H9 (cell line): Measurements from ENCODE around the gene SYCE3. TPM values are rescaled to one million over a fixed set of nuclear protein-coding genes. Genes with fewer than 3 reads are reported as not detected.

ENCODE experiments used
- DNase-seq: peaks from one replicate; pipeline ENCODE4 v3.0.0-alpha.2; 2017
- H2AFZ ChIP-seq: one replicate; pipeline ENCODE4 v1.6.1; 2013; ENCODE audit warnings: mild to moderate bottlenecking, low read length, control low read depth, moderate library complexity
- H2AK5ac ChIP-seq: 2 replicates; pipeline ENCODE4 v1.6.1; 2013; ENCODE audit warnings: low read length, control low read depth, mixed read lengths; ENCODE audit not compliant: insufficient read length
- H2BK120ac ChIP-seq: one replicate; pipeline ENCODE4 v1.6.1; 2013; ENCODE audit warnings: low read depth, mild to moderate bottlenecking, low read length, control low read depth, inconsistent platforms; ENCODE audit not compliant: poor library complexity, severe bottlenecking
- H2BK12ac ChIP-seq: 2 replicates; pipeline ENCODE4 v1.6.1; 2013; ENCODE audit warnings: low read length, control low read depth, mixed read lengths, low read depth; ENCODE audit not compliant: insufficient read length
- H2BK15ac ChIP-seq: 2 replicates; pipeline ENCODE4 v1.6.1; 2013; ENCODE audit warnings: low read depth, low read length, control low read depth
- H2BK20ac ChIP-seq: one replicate; pipeline ENCODE4 v1.6.1; 2013; ENCODE audit warnings: low read depth, mild to moderate bottlenecking, low read length, control low read depth, inconsistent platforms; ENCODE audit not compliant: poor library complexity, severe bottlenecking
- H2BK5ac ChIP-seq: 2 replicates; pipeline ENCODE4 v1.6.1; 2013; ENCODE audit warnings: low read length, control low read depth, mixed read lengths; ENCODE audit not compliant: insufficient read length
- H3K14ac ChIP-seq: 2 replicates; pipeline ENCODE4 v1.6.1; 2013; ENCODE audit warnings: low read length, control low read depth; ENCODE audit not compliant: insufficient read depth
- H3K18ac ChIP-seq: 2 replicates; pipeline ENCODE4 v1.6.1; 2013; ENCODE audit warnings: low read depth, mild to moderate bottlenecking, mixed read lengths, low read length, control low read depth; ENCODE audit not compliant: insufficient read length
- H3K23ac ChIP-seq: 2 replicates; pipeline ENCODE4 v1.6.1; 2013; ENCODE audit warnings: low read length, control low read depth, mixed read lengths, low read depth; ENCODE audit not compliant: insufficient read length
- H3K23me2 ChIP-seq: 2 replicates; pipeline ENCODE4 v1.6.1; 2013; ENCODE audit warnings: low read depth, mild to moderate bottlenecking, mixed read lengths, low read length, control low read depth; ENCODE audit not compliant: insufficient read length, poor library complexity, severe bottlenecking
- H3K27ac ChIP-seq: 2 replicates; pipeline ENCODE4 v1.5.1; 2013; ENCODE audit warnings: low read length, control low read depth, mixed read lengths, low read depth; ENCODE audit not compliant: insufficient read length
- H3K27me3 ChIP-seq: 2 replicates; pipeline ENCODE4 v1.6.1; 2013; ENCODE audit warnings: low read length, control low read depth, inconsistent platforms; ENCODE audit not compliant: insufficient read depth
- H3K4ac ChIP-seq: 2 replicates; pipeline ENCODE4 v1.6.1; 2013; ENCODE audit warnings: low read depth, mild to moderate bottlenecking, control low read depth, inconsistent platforms, low read length, moderate library complexity
- H3K4me1 ChIP-seq: 2 replicates; pipeline ENCODE4 v1.6.1; 2013; ENCODE audit warnings: low read length, control low read depth, inconsistent platforms; ENCODE audit not compliant: insufficient read depth
- H3K4me2 ChIP-seq: 2 replicates; pipeline ENCODE4 v1.6.1; 2013; ENCODE audit warnings: low read length, control low read depth, mixed read lengths; ENCODE audit not compliant: insufficient read length, insufficient read depth
- H3K56ac ChIP-seq: 2 replicates; pipeline ENCODE4 v1.6.1; 2013; ENCODE audit warnings: low read depth, mild to moderate bottlenecking, mixed read lengths, low read length, control low read depth; ENCODE audit not compliant: insufficient read length
- H3K79me1 ChIP-seq: 2 replicates; pipeline ENCODE4 v1.6.1; 2013; ENCODE audit warnings: low read depth, mild to moderate bottlenecking, moderate library complexity, low read length, control low read depth, inconsistent platforms; ENCODE audit not compliant: insufficient read depth, poor library complexity, severe bottlenecking
- H3K79me2 ChIP-seq: 2 replicates; pipeline ENCODE4 v1.6.1; 2013; ENCODE audit warnings: low read length, control low read depth, inconsistent platforms; ENCODE audit not compliant: insufficient read depth
- H3K9ac ChIP-seq: 2 replicates; pipeline ENCODE4 v1.6.1; 2013; ENCODE audit warnings: low read length, control low read depth, mixed read lengths; ENCODE audit not compliant: insufficient read length; ENCODE audit errors: extremely low read depth
- H3K9me3 ChIP-seq: one replicate; pipeline ENCODE4 v1.6.1; 2013; ENCODE audit warnings: low read depth, low read length, inconsistent platforms; ENCODE audit not compliant: control insufficient read depth
- H3T11ph ChIP-seq: one replicate; pipeline ENCODE4 v1.6.1; 2013; ENCODE audit warnings: mild to moderate bottlenecking, low read length, control low read depth, inconsistent platforms
- H4K20me1 ChIP-seq: one replicate; pipeline ENCODE4 v1.6.1; 2013; ENCODE audit not compliant: control insufficient read depth, insufficient read length, insufficient read depth
- H4K5ac ChIP-seq: 2 replicates; pipeline ENCODE4 v1.6.1; 2013; ENCODE audit warnings: low read depth, mild to moderate bottlenecking, mixed read lengths, low read length, control low read depth; ENCODE audit not compliant: insufficient read length
- H4K8ac ChIP-seq: replicated peaks from 2 replicates; pipeline ENCODE4 v1.6.1; 2013; ENCODE audit warnings: low read length, control low read depth, mixed read lengths, low read depth; ENCODE audit not compliant: insufficient read length
- H4K91ac ChIP-seq: 2 replicates; pipeline ENCODE4 v1.6.1; 2013; ENCODE audit warnings: low read depth, mild to moderate bottlenecking, moderate library complexity, mixed read lengths, low read length, control low read depth; ENCODE audit not compliant: insufficient read length
- H3K27ac Mint-ChIP-seq, 3 experiments: 2 replicates in 2 of 3; 3 replicates in 1 of 3; pipeline ENCODE4 v1.8.0; 2020 to 2021; ENCODE audit warnings: mixed read lengths in 3 of 3, mild to moderate bottlenecking in 1 of 3, moderate library complexity in 1 of 3
- H3K27me3 Mint-ChIP-seq: 2 replicates; pipeline ENCODE4 v1.8.0; 2021; ENCODE audit warnings: low read depth, mild to moderate bottlenecking, moderate library complexity, mixed read lengths
- H3K36me3 Mint-ChIP-seq, 3 experiments: 2 replicates in 2 of 3; 3 replicates in 1 of 3; pipeline ENCODE4 v1.8.0; 2020 to 2021; ENCODE audit warnings: low read depth in 3 of 3, mixed read lengths in 3 of 3; ENCODE audit not compliant: insufficient read depth in 1 of 3
- H3K4me1 Mint-ChIP-seq, 2 experiments: 2 replicates each; pipeline ENCODE4 v1.8.0; 2020; ENCODE audit warnings: mixed read lengths in 2 of 2
- H3K4me3 Mint-ChIP-seq, 2 experiments: 2 replicates in 1 of 2; 3 replicates in 1 of 2; pipeline ENCODE4 v1.8.0; 2020 to 2021; ENCODE audit warnings: mild to moderate bottlenecking in 2 of 2, mixed read lengths in 2 of 2, moderate library complexity in 1 of 2
- H3K9me3 Mint-ChIP-seq, 2 experiments: 2 replicates in 1 of 2; 3 replicates in 1 of 2; pipeline ENCODE4 v1.8.0; 2020; ENCODE audit warnings: mild to moderate bottlenecking in 2 of 2, mixed read lengths in 2 of 2, moderate library complexity in 1 of 2
- WGBS: extraction: QIAGEN DNeasy Blood & Tissue Kit; methylation state at CpG from one replicate; pipeline ENCODE4 v1.1.7; 2013; ENCODE audit warnings: missing lambda C conversion rate, low lambda C conversion rate, mixed read lengths; ENCODE audit not compliant: insufficient read length; ENCODE audit errors: extremely low coverage; 5-methylcytosine and 5-hydroxymethylcytosine counted together
- total RNA-seq: library from RNA; stranded (reverse); gene quantifications from 2 replicates; pipeline ENCODE4 v1.2.1, GENCODE V29; 2021
- TF ChIP-seq, protein P1 (sequence below): fragments of 200-600 bp; sonication (generic); conservative IDR thresholded peaks from 3 replicates; pipeline ENCODE4 v1.8.0; 2021; ENCODE audit warnings: antibody characterized with exemption, mild to moderate bottlenecking

Gene SYCE3
- total RNA-seq, 1 experiment from 2014 or later = 0.85 TPM

GRCh38 chr22:50551160-50551752 is 11.5 kb downstream of the SYCE3 start:
- Histone ChIP-seq H3K4me1 (no peaks in the 10 kb centered on the region), H3K4me2 (no peak overlapping the region), H2BK15ac (no peak overlapping the region), H3T11ph (no peak overlapping the region), H2AFZ (no peak overlapping the region), H3K14ac (no peak overlapping the region), H2BK12ac (no peak overlapping the region), H4K8ac (no peak overlapping the region), H3K27me3 (no peaks in the 10 kb centered on the region), H3K23ac (no peak overlapping the region), H3K79me1 (no peaks in the 10 kb centered on the region), H2AK5ac (no peak overlapping the region), H2BK20ac (no peak overlapping the region), H2BK5ac (no peak overlapping the region), H3K23me2 (no peaks in the 10 kb centered on the region), H3K56ac (no peak overlapping the region), H3K79me2 (no peaks in the 10 kb centered on the region), H4K20me1 (no peaks in the 10 kb centered on the region), H2BK120ac (no peak overlapping the region), H3K4ac (no peak overlapping the region), H3K18ac (no peak overlapping the region), H4K91ac (no peak overlapping the region), H4K5ac (no peak overlapping the region), H3K27ac (no peak overlapping the region), H3K9ac (no peak overlapping the region), H3K9me3 (no peaks in the 10 kb centered on the region)
- Mint-ChIP-seq H3K36me3 (no peaks in the 10 kb centered on the region), H3K27ac (no peak overlapping the region), H3K9me3 (no peaks in the 10 kb centered on the region), H3K4me3 (no peak overlapping the region), H3K27me3 (peaks cover 11% of the 10 kb centered on the region), H3K4me1 (peaks cover 10 to 11% of the 10 kb centered on the region in 2 experiments)
- DNase-seq = no peak
- TF ChIP-seq, protein P1, sequence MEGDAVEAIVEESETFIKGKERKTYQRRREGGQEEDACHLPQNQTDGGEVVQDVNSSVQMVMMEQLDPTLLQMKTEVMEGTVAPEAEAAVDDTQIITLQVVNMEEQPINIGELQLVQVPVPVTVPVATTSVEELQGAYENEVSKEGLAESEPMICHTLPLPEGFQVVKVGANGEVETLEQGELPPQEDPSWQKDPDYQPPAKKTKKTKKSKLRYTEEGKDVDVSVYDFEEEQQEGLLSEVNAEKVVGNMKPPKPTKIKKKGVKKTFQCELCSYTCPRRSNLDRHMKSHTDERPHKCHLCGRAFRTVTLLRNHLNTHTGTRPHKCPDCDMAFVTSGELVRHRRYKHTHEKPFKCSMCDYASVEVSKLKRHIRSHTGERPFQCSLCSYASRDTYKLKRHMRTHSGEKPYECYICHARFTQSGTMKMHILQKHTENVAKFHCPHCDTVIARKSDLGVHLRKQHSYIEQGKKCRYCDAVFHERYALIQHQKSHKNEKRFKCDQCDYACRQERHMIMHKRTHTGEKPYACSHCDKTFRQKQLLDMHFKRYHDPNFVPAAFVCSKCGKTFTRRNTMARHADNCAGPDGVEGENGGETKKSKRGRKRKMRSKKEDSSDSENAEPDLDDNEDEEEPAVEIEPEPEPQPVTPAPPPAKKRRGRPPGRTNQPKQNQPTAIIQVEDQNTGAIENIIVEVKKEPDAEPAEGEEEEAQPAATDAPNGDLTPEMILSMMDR = no peak
- no CpG with 5 or more reads among the region's 11 CpGs for WGBS
